Breast epithelium (tissue), 3 donors: ENCODE measurements around the gene ARFGAP3.

ENCODE experiments used
- CTCF ChIP-seq, 3 donors: fragments of 450-650 bp; IDR thresholded peaks; one replicate each; pipeline ENCODE4 v1.5.1; 2016 to 2017; ENCODE audit warnings: antibody characterized with exemption in 3 of 3, mild to moderate bottlenecking in 3 of 3, moderate library complexity in 3 of 3
- POLR2A ChIP-seq: fragments of 450-650 bp; IDR thresholded peaks from one replicate; pipeline ENCODE4 v1.6.1; 2016; ENCODE audit warnings: antibody characterized with exemption, mild to moderate bottlenecking, moderate library complexity
- POLR2AphosphoS5 ChIP-seq, 3 donors: sonication (generic); formaldehyde crosslinking; IDR thresholded peaks; one replicate each; pipeline ENCODE4 v1.6.1; 2017; ENCODE audit warnings: antibody characterized with exemption in 3 of 3

GRCh38 chr22:42807185-42807584 is 49.9 kb downstream of the ARFGAP3 start:
- TF ChIP-seq CTCF (IDR thresholded peaks at IDR 0.05) (no peak), POLR2AphosphoS5 (IDR thresholded peaks at IDR 0.05) (no peak), POLR2A (no peak)
